ENCODE data around the gene SPESP1. TPM values are rescaled to one million over a fixed set of nuclear protein-coding genes. Genes with fewer than 3 reads are reported as not detected.
"Not testable (repeated sequence)": the region's sequence is repeated elsewhere in the genome, so short reads cannot be mapped to it uniquely, and the experiment has no call there.

SPESP1 gene
- total RNA-seq, 1 donor from 2014 or later: 1.8 TPM

- not testable (repeated sequence) for DNase-seq
These were observed 33.4 kb downstream of the SPESP1 start for GRCh38 chr15:68963719-68964118.

GRCh38 chr15:68966996-68967395 lies 36.7 kb downstream of the SPESP1 start:
- no peak for DNase-seq

- no peak for DNase-seq
These were observed 37.6 kb downstream of the SPESP1 start for GRCh38 chr15:68967948-68968347.

GRCh38 chr15:68969298-68969697 lies 39.0 kb downstream of the SPESP1 start:
- DNase-seq: no peak

GRCh38 chr15:68972201-68973065 lies 42.1 kb downstream of the SPESP1 start:
- DNase-seq: no peak

GRCh38 chr15:68975651-68976160 lies 45.4 kb downstream of the SPESP1 start:
- not testable (repeated sequence) for DNase-seq

- DNase-seq: not testable (repeated sequence)
These were observed 47.1 kb downstream of the SPESP1 start for GRCh38 chr15:68977426-68977825.

- DNase-seq: no peak
These were observed 48.7 kb downstream of the SPESP1 start for GRCh38 chr15:68979006-68979405.

- DNase-seq: no peak
These were observed 49.5 kb downstream of the SPESP1 start for GRCh38 chr15:68979816-68980215.

- no peak for DNase-seq
These were observed 50.5 kb downstream of the SPESP1 start for GRCh38 chr15:68980786-68981185.

- DNase-seq: no peak
These were observed 51.6 kb downstream of the SPESP1 start for GRCh38 chr15:68981941-68982340.

- no peak for DNase-seq
These were observed 52.7 kb downstream of the SPESP1 start for GRCh38 chr15:68982976-68983563.

- no peak for DNase-seq
These were observed 53.7 kb downstream of the SPESP1 start for GRCh38 chr15:68983961-68984481.

GRCh38 chr15:68984586-68984985 lies 54.3 kb downstream of the SPESP1 start:
- DNase-seq: no peak

GRCh38 chr15:68985361-68985891 lies 55.1 kb downstream of the SPESP1 start:
- no peak for DNase-seq

GRCh38 chr15:68986322-68986721 lies 56.0 kb downstream of the SPESP1 start:
- DNase-seq: no peak

- DNase-seq: no peak
These were observed 56.8 kb downstream of the SPESP1 start for GRCh38 chr15:68987120-68987519.

- no peak for DNase-seq
These were observed 57.4 kb downstream of the SPESP1 start for GRCh38 chr15:68987676-68988075.

- no peak for DNase-seq
These were observed 59.4 kb downstream of the SPESP1 start for GRCh38 chr15:68989541-68990230.

GRCh38 chr15:68990231-68990991 lies 60.1 kb downstream of the SPESP1 start:
- DNase-seq: no peak

GRCh38 chr15:68990992-68991500 lies 60.7 kb downstream of the SPESP1 start:
- no peak for DNase-seq

All from tongue (tissue), 2 donors.